Measurements from ENCODE around the gene TRAPPC3.
A peak's percentile ranks its signal among the peaks of the same experiment; 100 is the strongest.

- TF ChIP-seq, protein P1, sequence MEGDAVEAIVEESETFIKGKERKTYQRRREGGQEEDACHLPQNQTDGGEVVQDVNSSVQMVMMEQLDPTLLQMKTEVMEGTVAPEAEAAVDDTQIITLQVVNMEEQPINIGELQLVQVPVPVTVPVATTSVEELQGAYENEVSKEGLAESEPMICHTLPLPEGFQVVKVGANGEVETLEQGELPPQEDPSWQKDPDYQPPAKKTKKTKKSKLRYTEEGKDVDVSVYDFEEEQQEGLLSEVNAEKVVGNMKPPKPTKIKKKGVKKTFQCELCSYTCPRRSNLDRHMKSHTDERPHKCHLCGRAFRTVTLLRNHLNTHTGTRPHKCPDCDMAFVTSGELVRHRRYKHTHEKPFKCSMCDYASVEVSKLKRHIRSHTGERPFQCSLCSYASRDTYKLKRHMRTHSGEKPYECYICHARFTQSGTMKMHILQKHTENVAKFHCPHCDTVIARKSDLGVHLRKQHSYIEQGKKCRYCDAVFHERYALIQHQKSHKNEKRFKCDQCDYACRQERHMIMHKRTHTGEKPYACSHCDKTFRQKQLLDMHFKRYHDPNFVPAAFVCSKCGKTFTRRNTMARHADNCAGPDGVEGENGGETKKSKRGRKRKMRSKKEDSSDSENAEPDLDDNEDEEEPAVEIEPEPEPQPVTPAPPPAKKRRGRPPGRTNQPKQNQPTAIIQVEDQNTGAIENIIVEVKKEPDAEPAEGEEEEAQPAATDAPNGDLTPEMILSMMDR (conservative IDR thresholded peaks at IDR 0.05 in 1 of 2, IDR thresholded peaks at IDR 0.05 in 1 of 2; ENCODE audit: low read depth in 1 of 2, low read length in 2 of 2) = peak; percentile 88 to 89
- no peak for TF ChIP-seq EZH2 (IDR thresholded peaks at IDR 0.05; ENCODE audit: low read length, missing control alignments)
Measured at GRCh38 chr1:36149237-36149972, at the start of gene TRAPPC3.
